Gastroesophageal sphincter (tissue), 4 donors: ENCODE results near the gene ASF1A. TPM values are rescaled to one million over a fixed set of nuclear protein-coding genes. Genes with fewer than 3 reads are reported as not detected.

Source experiments
- ATAC-seq: fragments of 150-250 bp; one replicate; pipeline ENCODE4 v1.9.1; 2016; ENCODE audit warnings: mild to moderate bottlenecking, moderate library complexity
- H3K27ac ChIP-seq, 4 donors: fragments of 200-600 bp; sonication (generic) in 3 of 4; 1 replicate in 3 of 4; 2 replicates in 1 of 4; pipeline ENCODE4 v1.5.1; 2016 to 2019
- H3K27me3 ChIP-seq: fragments of 200-600 bp; sonication (generic); one replicate; pipeline ENCODE4 v1.5.1; 2019
- H3K36me3 ChIP-seq, 2 donors: fragments of 200-600 bp; sonication (generic); one replicate each; pipeline ENCODE4 v1.5.1; 2019; ENCODE audit warnings: control low read depth in 1 of 2
- H3K4me1 ChIP-seq, 3 donors: fragments of 200-600 bp; sonication (generic); 1 replicate in 2 of 3; 2 replicates in 1 of 3; pipeline ENCODE4 v1.5.1; 2016 to 2019; ENCODE audit warnings: control low read depth in 2 of 3
- H3K4me3 ChIP-seq, 2 donors: fragments of 200-600 bp; sonication (generic); one replicate each; pipeline ENCODE4 v1.5.1; 2019; ENCODE audit warnings: mild to moderate bottlenecking in 1 of 2, moderate library complexity in 1 of 2
- H3K9me3 ChIP-seq, 3 donors: fragments of 200-600 bp; sonication (generic); one replicate each; pipeline ENCODE4 v1.5.1; 2017 to 2019; ENCODE audit warnings: control low read depth in 2 of 3
- CTCF ChIP-seq, 4 experiments: fragments of 200-600 bp in 2 of 4; fragments of 450-650 bp in 2 of 4; sonication (generic) in 1 of 4; IDR thresholded peaks; one replicate each; pipeline ENCODE4 v1.5.1; 2017 to 2019; ENCODE audit warnings: antibody characterized with exemption in 4 of 4, mild to moderate bottlenecking in 2 of 4, moderate library complexity in 2 of 4
- EP300 ChIP-seq: sonication (generic); formaldehyde crosslinking; IDR thresholded peaks from one replicate; pipeline ENCODE4 v1.6.1; 2017; ENCODE audit warnings: antibody characterized with exemption, mild to moderate bottlenecking
- POLR2A ChIP-seq, 2 donors: fragments of 450-650 bp; IDR thresholded peaks; one replicate each; pipeline ENCODE4 v1.6.1; 2017; ENCODE audit warnings: antibody characterized with exemption in 2 of 2, mild to moderate bottlenecking in 2 of 2, moderate library complexity in 1 of 2
- POLR2AphosphoS5 ChIP-seq: sonication (generic); formaldehyde crosslinking; IDR thresholded peaks from one replicate; pipeline ENCODE4 v1.6.1; 2017; ENCODE audit warnings: antibody characterized with exemption
- WGBS, 2 donors: methylation state at CpG; one replicate each; pipeline ENCODE4 v1.1.5; 2018; ENCODE audit warnings: low coverage in 1 of 2; 5-methylcytosine and 5-hydroxymethylcytosine counted together
- total RNA-seq, 4 donors: library from RNA; depleted of rRNA; stranded (reverse); fragments of >200 nt; gene quantifications; one replicate each; pipeline ENCODE4 v1.1.0, GENCODE V29; 2016

Gene ASF1A
- total RNA-seq, result 10 to 100 TPM in 3 of 4 donors, 1 to 10 TPM in 1; 10.0 to 23.3 (median 13.6) TPM

- Histone ChIP-seq H3K9me3 (no peaks in the 10 kb centered on the region), H3K4me3 (peak within 1 kb of the TSS; percentile 85 to 92), H3K4me1 (peaks cover 0 to 52% (median 10%) of the 10 kb centered on the region in 3 donors), H3K36me3 (peaks cover 0 to 1% of the 10 kb centered on the region in 2 donors), H3K27ac (peak within 1 kb of the TSS; percentile 72 to 97 (median 94)), H3K27me3 (no peaks in the 10 kb centered on the region)
- 0% methylated on average over 14 to 38 of the region's 51 CpGs for whole genome bisulfite sequencing, 2 donors
- TF ChIP-seq POLR2AphosphoS5 (peak; percentile 70), CTCF (IDR thresholded peaks at IDR 0.05) (peak in 3 of 4 experiments; percentile 66 to 68 (median 67)), POLR2A (IDR thresholded peaks at IDR 0.05) (peak; percentile 24 to 53), EP300 (no peak)
- ATAC-seq, result peak; percentile 95
These were observed at the start of gene ASF1A for GRCh38 chr6:118893807-118894424. TSS of gene ASF1A (plus strand) at chr6:118894152. CDS start at chr6:118894414, 262 bp downstream.

GRCh38 chr6:118844915-118845314, 49.0 kb upstream of the ASF1A start:
- H3K4me3 ChIP-seq, result no peak overlapping the region
- WGBS, 2 donors, result 83 to 87% methylated on average over 3 of the region's 3 CpGs
- no peak for TF ChIP-seq POLR2A (IDR thresholded peaks at IDR 0.05)

GRCh38 chr6:118853408-118853807, 40.5 kb upstream of the ASF1A start:
- Histone ChIP-seq H3K27me3 (no peaks in the 10 kb centered on the region), H3K27ac (no peak overlapping the region), H3K36me3 (no peaks in the 10 kb centered on the region), H3K4me1 (no peaks in the 10 kb centered on the region), H3K9me3 (no peaks in the 10 kb centered on the region), H3K4me3 (no peak overlapping the region)
- WGBS, 2 donors, result 100% methylated on average over 4 to 5 of the region's 5 CpGs
- ATAC-seq, result no peak
- no peak for TF ChIP-seq EP300
- no peak for TF ChIP-seq POLR2A (IDR thresholded peaks at IDR 0.05)
- no peak for TF ChIP-seq CTCF (IDR thresholded peaks at IDR 0.05)
- no peak for TF ChIP-seq POLR2AphosphoS5

More at GRCh38 chr6:118844915-118845314, 49.0 kb upstream of the ASF1A start:
- no peak overlapping the region for H3K27ac ChIP-seq
- H3K9me3 ChIP-seq, result no peaks in the 10 kb centered on the region
- no peaks in the 10 kb centered on the region for H3K36me3 ChIP-seq
- H3K4me1 ChIP-seq, result no peaks in the 10 kb centered on the region
- no peaks in the 10 kb centered on the region for H3K27me3 ChIP-seq
- no peak for ATAC-seq

DNA sequence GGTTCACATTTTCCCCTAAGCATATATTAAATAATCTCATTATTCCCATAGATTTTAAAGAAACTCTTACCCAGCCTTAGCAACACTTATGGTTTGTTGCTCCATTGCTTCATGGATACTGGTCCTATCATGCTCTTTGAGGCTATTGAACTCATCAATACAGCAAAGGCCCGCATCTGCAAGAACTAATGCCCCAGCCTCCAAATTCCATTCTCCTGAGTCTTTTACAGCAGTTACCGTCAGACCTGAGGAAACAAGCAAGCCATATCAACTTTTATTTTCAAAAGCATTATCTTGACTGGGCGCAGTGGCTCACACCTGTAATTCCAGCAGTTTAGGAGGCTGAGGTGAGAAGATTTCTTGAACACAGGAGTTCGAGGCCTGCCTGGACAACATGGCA, 37.7 kb upstream of the ASF1A start:
- Histone ChIP-seq H3K4me1 (no peaks in the 10 kb centered on the region), H3K4me3 (no peak overlapping the region), H3K36me3 (peaks cover 0 to 8% of the 10 kb centered on the region in 2 donors), H3K27me3 (no peaks in the 10 kb centered on the region), H3K27ac (no peak overlapping the region), H3K9me3 (peaks cover 0 to 5% (median 0%) of the 10 kb centered on the region in 3 donors)
- 95 to 98% methylated on average over 4 of the region's 4 CpGs for WGBS, 2 donors
- ATAC-seq, result no peak
- TF ChIP-seq POLR2A (IDR thresholded peaks at IDR 0.05) (no peak), EP300 (no peak), POLR2AphosphoS5 (no peak), CTCF (IDR thresholded peaks at IDR 0.05) (no peak)

- no peak for ATAC-seq
- peaks cover 0 to 4% (median 3%) of the 10 kb centered on the region in 3 donors for H3K4me1 ChIP-seq
- WGBS, 2 donors, result 71 to 81% methylated on average over 3 of the region's 3 CpGs
- peaks cover 0 to 9% of the 10 kb centered on the region in 2 donors for H3K36me3 ChIP-seq
- H3K27ac ChIP-seq, result no peak overlapping the region
- no peaks in the 10 kb centered on the region for H3K27me3 ChIP-seq
- H3K4me3 ChIP-seq, result no peak overlapping the region
- H3K9me3 ChIP-seq, result peaks cover 0 to 5% (median 0%) of the 10 kb centered on the region in 3 donors
- TF ChIP-seq POLR2AphosphoS5 (no peak), CTCF (IDR thresholded peaks at IDR 0.05) (no peak), POLR2A (IDR thresholded peaks at IDR 0.05) (no peak), EP300 (no peak)
These were observed 34.4 kb upstream of the ASF1A start for GRCh38 chr6:118859517-118860064.
